GM21723 (cell line): ENCODE measurements around the gene NARF.

Experiments used
- ATAC-seq: cut with Tn5 transposase; IDR thresholded peaks from one replicate; pipeline ENCODE4 v1.9.1; 2021; ENCODE audit warnings: mild to moderate bottlenecking, moderate library complexity; ENCODE audit not compliant: unreplicated experiment

The NARF gene

GRCh38 chr17:82433560-82434215, 24.9 kb upstream of the NARF start:
- ATAC-seq, result no peak

GRCh38 chr17:82434216-82434565, 24.4 kb upstream of the NARF start:
- no peak for ATAC-seq

GRCh38 chr17:82435103-82435502, 23.4 kb upstream of the NARF start:
- no peak for ATAC-seq

GRCh38 chr17:82435601-82436583, 22.6 kb upstream of the NARF start:
- ATAC-seq, result no peak

GRCh38 chr17:82436601-82437324, 21.8 kb upstream of the NARF start:
- no peak for ATAC-seq

GRCh38 chr17:82437325-82437668, 21.2 kb upstream of the NARF start:
- ATAC-seq, result no peak

- ATAC-seq, result no peak
These were observed 19.9 kb upstream of the NARF start for GRCh38 chr17:82438401-82439193.

- ATAC-seq, result no peak
These were observed 19.2 kb upstream of the NARF start for GRCh38 chr17:82439194-82439828.

- ATAC-seq, result no peak
These were observed 18.6 kb upstream of the NARF start for GRCh38 chr17:82439829-82440365.

- ATAC-seq, result no peak
These were observed 18.0 kb upstream of the NARF start for GRCh38 chr17:82440469-82440981.

- ATAC-seq, result no peak
These were observed 17.4 kb upstream of the NARF start for GRCh38 chr17:82440991-82441627.

- ATAC-seq, result no peak
These were observed 16.7 kb upstream of the NARF start for GRCh38 chr17:82441691-82442487.

GRCh38 chr17:82442643-82443464, 15.7 kb upstream of the NARF start:
- no peak for ATAC-seq

- ATAC-seq, result no peak
These were observed 14.9 kb upstream of the NARF start for GRCh38 chr17:82443465-82444283.

- no peak for ATAC-seq
These were observed 14.2 kb upstream of the NARF start for GRCh38 chr17:82444284-82444893.

- no peak for ATAC-seq
These were observed 13.5 kb upstream of the NARF start for GRCh38 chr17:82444941-82445521.
